Stomach (tissue), 9 donors: Measurements from ENCODE around the gene ERBB4. TPM values are rescaled to one million over a fixed set of nuclear protein-coding genes. Genes with fewer than 3 reads are reported as not detected.

Experiments
- DNase-seq, 2 donors: peaks; one replicate each; pipeline versions ENCODE4 v3.0.0 to v3.0.0-alpha.2; 2013 to 2019
- H3K27ac ChIP-seq, 5 donors: fragments of 200-600 bp in 4 of 5; sonication (generic) in 4 of 5; one replicate each; pipeline ENCODE4 v1.5.1; 2013 to 2019; ENCODE audit warnings: mild to moderate bottlenecking in 1 of 5, moderate library complexity in 1 of 5
- H3K27me3 ChIP-seq, 3 donors: fragments of 200-600 bp; sonication (generic); one replicate each; pipeline ENCODE4 v1.5.1; 2017 to 2019; ENCODE audit warnings: mixed run types in 1 of 3
- H3K36me3 ChIP-seq, 4 donors: fragments of 200-600 bp; sonication (generic); 1 replicate in 3 of 4; 2 replicates in 1 of 4; pipeline ENCODE4 v1.5.1; 2016 to 2019
- H3K4me1 ChIP-seq, 4 donors: fragments of 200-600 bp; sonication (generic); one replicate each; pipeline ENCODE4 v1.5.1; 2016 to 2019
- H3K4me3 ChIP-seq, 4 donors: fragments of 200-600 bp; sonication (generic) in 3 of 4; one replicate each; pipeline ENCODE4 v1.5.1; 2016 to 2019; ENCODE audit warnings: mild to moderate bottlenecking in 1 of 4
- H3K9me3 ChIP-seq, 4 donors: fragments of 200-600 bp; sonication (generic); one replicate each; pipeline ENCODE4 v1.5.1; 2016 to 2019
- EP300 ChIP-seq: sonication (generic); formaldehyde crosslinking; IDR thresholded peaks from one replicate; pipeline ENCODE4 v1.6.1; 2017; ENCODE audit warnings: antibody characterized with exemption
- POLR2A ChIP-seq, 4 donors: fragments of 450-650 bp; IDR thresholded peaks; one replicate each; pipeline ENCODE4 v1.6.1; 2016; ENCODE audit warnings: antibody characterized with exemption in 4 of 4, control low read depth in 2 of 4, mild to moderate bottlenecking in 1 of 4, moderate library complexity in 1 of 4
- POLR2AphosphoS5 ChIP-seq, 3 donors: sonication (generic); formaldehyde crosslinking; IDR thresholded peaks; one replicate each; pipeline ENCODE4 v1.6.1; 2016; ENCODE audit warnings: antibody characterized with exemption in 3 of 3
- WGBS, 5 donors: extraction: QIAGEN DNeasy Blood & Tissue Kit in 3 of 5; methylation state at CpG; one replicate each; pipeline versions ENCODE4 v1.1.5 to v1.1.7; 2013 to 2018; 5-methylcytosine and 5-hydroxymethylcytosine counted together
- intact Hi-C: fragments of 100-400 bp; cut with DNase I; formaldehyde crosslinking; loops from one replicate; pipeline ENCODE4 v1.15.1; 2023; ENCODE audit warnings: low total_unique reads
- polyA plus RNA-seq, 3 donors: library from polyadenylated mRNA; stranded (reverse); fragments of 200-250 nt; gene quantifications; one replicate each; pipeline ENCODE4 v1.2.3, GENCODE V29; 2013
- total RNA-seq, 5 donors: library from RNA; depleted of rRNA; stranded (reverse); fragments of >200 nt; gene quantifications; one replicate each; pipeline versions ENCODE4 v1.1.0 to v1.2.3, GENCODE V29; 2014 to 2016
- TF ChIP-seq, protein P1 (sequence below), 7 experiments: fragments of 450-650 bp in 4 of 7; fragments of 200-600 bp in 3 of 7; sonication (generic) in 3 of 7; IDR thresholded peaks; one replicate each; pipeline ENCODE4 v1.5.1; 2016 to 2019; ENCODE audit warnings: antibody characterized with exemption in 7 of 7, control low read depth in 2 of 7, mild to moderate bottlenecking in 1 of 7
- donor health status: healthy with polysubstance abuse.
- donor health status: Bipolar disorder and iron deficiency.
- donor health status: healthy.

The ERBB4 gene
- total and polyA plus RNA-seq, 8 donors, result 0.12 to 2.5 (median 0.45) TPM; not detected in 1

DNA sequence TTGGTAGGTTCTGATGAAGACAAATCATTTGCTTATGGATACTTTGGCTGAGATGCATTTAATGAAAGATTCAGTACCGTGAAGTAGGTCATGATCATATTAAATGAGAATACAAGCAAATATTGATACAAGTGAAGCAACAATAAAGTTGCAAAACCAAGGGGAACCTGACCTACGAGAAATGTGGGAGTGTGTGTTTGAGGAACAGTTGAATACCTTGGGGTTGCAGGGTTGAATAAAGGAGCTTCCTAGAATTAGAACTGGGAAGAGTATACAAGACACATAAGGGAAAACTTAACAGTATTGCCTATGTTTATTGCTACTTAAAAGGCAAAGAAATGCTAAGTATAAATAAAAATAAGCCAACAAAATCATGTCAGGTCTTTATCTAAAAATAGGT is 702.9 kb downstream of the ERBB4 start:
- intact Hi-C loops, result no loop called here
- H3K27me3 ChIP-seq, result no peaks in the 10 kb centered on the region
- no peak overlapping the region for H3K27ac ChIP-seq
- H3K4me1 ChIP-seq, result peaks cover 0 to 8% (median 0%) of the 10 kb centered on the region in 4 donors
- H3K9me3 ChIP-seq, result no peaks in the 10 kb centered on the region
- TF ChIP-seq EP300 (no peak), POLR2AphosphoS5 (IDR thresholded peaks at IDR 0.05) (no peak), POLR2A (IDR thresholded peaks at IDR 0.05) (no peak)
- TF ChIP-seq, protein P1, sequence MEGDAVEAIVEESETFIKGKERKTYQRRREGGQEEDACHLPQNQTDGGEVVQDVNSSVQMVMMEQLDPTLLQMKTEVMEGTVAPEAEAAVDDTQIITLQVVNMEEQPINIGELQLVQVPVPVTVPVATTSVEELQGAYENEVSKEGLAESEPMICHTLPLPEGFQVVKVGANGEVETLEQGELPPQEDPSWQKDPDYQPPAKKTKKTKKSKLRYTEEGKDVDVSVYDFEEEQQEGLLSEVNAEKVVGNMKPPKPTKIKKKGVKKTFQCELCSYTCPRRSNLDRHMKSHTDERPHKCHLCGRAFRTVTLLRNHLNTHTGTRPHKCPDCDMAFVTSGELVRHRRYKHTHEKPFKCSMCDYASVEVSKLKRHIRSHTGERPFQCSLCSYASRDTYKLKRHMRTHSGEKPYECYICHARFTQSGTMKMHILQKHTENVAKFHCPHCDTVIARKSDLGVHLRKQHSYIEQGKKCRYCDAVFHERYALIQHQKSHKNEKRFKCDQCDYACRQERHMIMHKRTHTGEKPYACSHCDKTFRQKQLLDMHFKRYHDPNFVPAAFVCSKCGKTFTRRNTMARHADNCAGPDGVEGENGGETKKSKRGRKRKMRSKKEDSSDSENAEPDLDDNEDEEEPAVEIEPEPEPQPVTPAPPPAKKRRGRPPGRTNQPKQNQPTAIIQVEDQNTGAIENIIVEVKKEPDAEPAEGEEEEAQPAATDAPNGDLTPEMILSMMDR (IDR thresholded peaks at IDR 0.05), result no peak
- 26 to 47% (median 41%) methylated on average over 2 of the region's 2 CpGs for WGBS, 5 donors
- H3K36me3 ChIP-seq, result no peaks in the 10 kb centered on the region
- no peak overlapping the region for H3K4me3 ChIP-seq
- DNase-seq, result no peak

DNA sequence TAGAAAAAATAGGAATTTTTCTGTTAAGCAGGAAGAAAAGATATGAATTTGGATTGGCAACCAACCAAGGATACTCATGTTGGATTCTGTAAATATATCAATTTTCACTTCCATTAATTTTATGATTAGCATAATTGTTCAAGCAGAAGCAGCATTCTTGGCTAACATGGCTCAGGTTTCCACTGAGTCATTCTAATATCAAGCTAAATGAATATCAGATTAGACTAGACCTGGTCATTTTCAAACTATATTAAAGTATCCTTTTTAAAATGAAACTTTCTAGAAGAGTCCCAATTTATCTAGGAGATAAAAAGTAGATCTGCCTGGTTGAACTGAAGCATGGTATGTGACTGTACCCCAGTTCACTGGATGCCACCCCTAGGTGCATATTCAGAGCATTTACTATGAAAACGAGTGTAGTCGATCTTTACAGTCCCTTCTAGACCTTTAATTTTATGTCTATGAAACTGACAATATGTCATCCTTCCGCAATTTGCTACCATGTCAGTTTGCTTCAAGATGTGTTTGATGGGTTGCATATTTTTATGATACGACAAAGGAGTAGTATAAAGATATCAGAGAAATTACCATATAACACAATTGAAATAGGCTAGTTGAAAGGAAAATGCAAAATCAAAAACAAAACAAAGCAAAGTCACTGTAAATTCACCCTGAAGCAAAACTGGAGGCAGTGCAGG is 704.9 kb downstream of the ERBB4 start:
- Histone ChIP-seq H3K9me3 (no peaks in the 10 kb centered on the region), H3K4me1 (peaks cover 0 to 8% (median 0%) of the 10 kb centered on the region in 4 donors), H3K36me3 (no peaks in the 10 kb centered on the region), H3K4me3 (no peak overlapping the region), H3K27me3 (no peaks in the 10 kb centered on the region), H3K27ac (no peak overlapping the region)
- no peak for DNase-seq
- no peak for TF ChIP-seq POLR2AphosphoS5 (IDR thresholded peaks at IDR 0.05)
- TF ChIP-seq EP300, result no peak
- TF ChIP-seq POLR2A (IDR thresholded peaks at IDR 0.05), result no peak
- TF ChIP-seq, protein P1 (IDR thresholded peaks at IDR 0.05), result no peak
- intact Hi-C loops, result no loop called here
- 78 to 91% (median 88%) methylated on average over 4 of the region's 4 CpGs for WGBS, 5 donors

DNA sequence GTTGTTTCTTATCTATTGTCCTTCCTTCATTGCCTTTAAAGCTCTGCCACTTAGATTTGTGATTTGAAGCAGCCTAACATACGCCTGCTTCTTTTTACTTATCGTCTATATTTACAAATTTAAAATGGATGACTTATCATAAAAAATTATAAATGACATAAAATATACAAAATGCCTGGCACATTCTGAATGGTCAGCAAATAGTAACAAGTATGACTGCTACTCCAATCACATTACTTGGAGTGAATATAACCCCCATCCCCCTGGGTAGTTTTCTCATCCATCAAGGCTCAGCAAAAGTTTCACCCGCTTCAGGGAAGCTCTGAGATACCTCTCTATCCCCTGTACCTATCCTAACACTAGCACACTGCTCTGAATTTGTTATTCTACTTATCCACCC is 708.9 kb downstream of the ERBB4 start:
- DNase-seq, result no peak
- no peaks in the 10 kb centered on the region for H3K9me3 ChIP-seq
- no peaks in the 10 kb centered on the region for H3K36me3 ChIP-seq
- H3K4me3 ChIP-seq, result no peak overlapping the region
- no peaks in the 10 kb centered on the region for H3K4me1 ChIP-seq
- 64 to 88% (median 83%) methylated on average over 3 of the region's 3 CpGs for WGBS, 5 donors
- intact Hi-C loops, result no loop called here
- H3K27me3 ChIP-seq, result no peaks in the 10 kb centered on the region
- TF ChIP-seq, protein P1 (IDR thresholded peaks at IDR 0.05), result no peak
- TF ChIP-seq EP300 (no peak), POLR2A (IDR thresholded peaks at IDR 0.05) (no peak), POLR2AphosphoS5 (IDR thresholded peaks at IDR 0.05) (no peak)
- H3K27ac ChIP-seq, result no peak overlapping the region

DNA sequence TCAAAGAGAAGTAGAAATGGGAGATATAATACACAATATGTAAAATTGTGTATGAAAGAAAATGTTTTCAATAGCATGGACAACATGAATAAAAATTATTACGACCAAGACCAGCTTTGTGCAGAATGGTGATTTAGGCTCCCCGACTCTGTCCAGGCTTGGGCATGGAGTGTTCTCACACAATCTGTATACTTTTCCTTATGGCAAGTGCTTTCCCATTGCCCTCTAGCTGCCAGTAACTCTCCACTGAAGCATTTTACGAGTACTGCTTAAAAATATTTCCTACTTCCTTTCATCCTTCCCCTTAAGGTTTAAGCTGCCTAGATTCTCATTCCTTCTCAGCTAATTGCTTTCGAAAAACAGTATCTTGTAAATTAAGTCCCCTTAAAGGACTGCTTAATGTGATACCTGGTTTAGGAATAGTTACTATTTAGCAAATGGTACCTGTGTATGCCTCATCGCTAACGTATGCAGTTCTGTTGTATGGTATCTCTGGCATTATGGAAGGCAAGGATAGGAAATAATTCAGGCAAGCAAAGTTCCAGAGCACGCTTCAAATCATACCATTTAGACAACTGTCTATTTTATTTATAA is 714.6 kb downstream of the ERBB4 start:
- intact Hi-C loops, result no loop called here
- WGBS, 5 donors, result 71 to 86% (median 82%) methylated on average over 7 of the region's 7 CpGs

More for the DNA sequence above, 714.6 kb downstream of the ERBB4 start:
- H3K27ac ChIP-seq, result no peak overlapping the region
- TF ChIP-seq, protein P1 (IDR thresholded peaks at IDR 0.05), result no peak
- TF ChIP-seq EP300 (no peak), POLR2A (IDR thresholded peaks at IDR 0.05) (no peak), POLR2AphosphoS5 (IDR thresholded peaks at IDR 0.05) (no peak)
- no peaks in the 10 kb centered on the region for H3K36me3 ChIP-seq
- peaks cover 0 to 4% (median 2%) of the 10 kb centered on the region in 4 donors for H3K9me3 ChIP-seq
- H3K4me3 ChIP-seq, result no peak overlapping the region
- no peak for DNase-seq
- H3K4me1 ChIP-seq, result no peaks in the 10 kb centered on the region
- no peaks in the 10 kb centered on the region for H3K27me3 ChIP-seq
